ENCODE measurements around the gene CASZ1. TPM values are rescaled to one million over a fixed set of nuclear protein-coding genes. Genes with fewer than 3 reads are reported as not detected.

CASZ1 gene
- total and polyA plus RNA-seq, 2 experiments from 2014 or later, result 3.6 to 6.9 TPM

- Histone ChIP-seq H3K27ac (no peak overlapping the region), H3K9me3 (ENCODE audit: low read depth) (no peaks in the 10 kb centered on the region), H3K27me3 (peaks cover 1% of the 10 kb centered on the region), H2AFZ (no peak overlapping the region), H3K36me3 (replicated peaks; ENCODE audit: insufficient read depth, low read depth) (no peaks in the 10 kb centered on the region), H3K79me2 (no peaks in the 10 kb centered on the region), H3K4me2 (no peak overlapping the region), H3K9me2 (replicated peaks; ENCODE audit: insufficient read depth) (no peaks in the 10 kb centered on the region), H3K4me3 (no peak overlapping the region), H4K20me1 (ENCODE audit: insufficient read depth, poor library complexity, severe bottlenecking) (no peaks in the 10 kb centered on the region), H3K4me1 (ENCODE audit: insufficient read depth) (no peaks in the 10 kb centered on the region)
- 72% methylated on average over 19 of the region's 24 CpGs for WGBS (ENCODE audit: low lambda C conversion rate, missing lambda C conversion rate)
- DNase-seq (ENCODE audit: low spot score), result no peak
- TF ChIP-seq CTCF (IDR thresholded peaks at IDR 0.05; ENCODE audit: poor library complexity) (no peak), EZH2 (IDR thresholded peaks at IDR 0.05; ENCODE audit: borderline replicate concordance) (no peak), EZH2phosphoT487 (IDR thresholded peaks at IDR 0.05; ENCODE audit: low read depth, severe bottlenecking, unreplicated experiment) (no peak)
These were observed 13.8 kb downstream of the CASZ1 start for GRCh38 chr1:10782491-10783244.

DNA sequence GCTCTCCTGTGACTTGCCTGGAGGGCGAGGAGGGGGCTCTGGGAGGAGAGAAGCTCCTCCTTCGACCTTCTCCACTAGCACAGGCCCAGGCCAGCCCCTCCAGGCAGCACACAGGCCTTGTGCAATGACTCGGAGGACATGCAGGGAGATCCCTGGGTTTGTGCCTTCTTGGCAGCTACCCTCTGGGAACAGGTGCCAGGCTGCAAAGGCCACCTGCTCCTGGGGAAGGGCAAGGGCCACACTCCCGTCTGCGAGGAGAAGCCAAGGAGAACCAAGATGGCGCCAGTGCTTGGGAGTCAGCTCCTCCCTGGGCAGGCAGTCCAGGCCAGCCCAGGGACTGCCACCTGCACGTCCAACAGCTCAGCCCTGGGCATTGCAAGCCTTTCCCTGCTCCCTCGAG, 15.3 kb downstream of the CASZ1 start:
- no peak for DNase-seq (ENCODE audit: low spot score)
- 90% methylated on average over 8 of the region's 8 CpGs for WGBS (ENCODE audit: low lambda C conversion rate, missing lambda C conversion rate)
- no peaks in the 10 kb centered on the region for H3K4me1 ChIP-seq (ENCODE audit: insufficient read depth)

DNA sequence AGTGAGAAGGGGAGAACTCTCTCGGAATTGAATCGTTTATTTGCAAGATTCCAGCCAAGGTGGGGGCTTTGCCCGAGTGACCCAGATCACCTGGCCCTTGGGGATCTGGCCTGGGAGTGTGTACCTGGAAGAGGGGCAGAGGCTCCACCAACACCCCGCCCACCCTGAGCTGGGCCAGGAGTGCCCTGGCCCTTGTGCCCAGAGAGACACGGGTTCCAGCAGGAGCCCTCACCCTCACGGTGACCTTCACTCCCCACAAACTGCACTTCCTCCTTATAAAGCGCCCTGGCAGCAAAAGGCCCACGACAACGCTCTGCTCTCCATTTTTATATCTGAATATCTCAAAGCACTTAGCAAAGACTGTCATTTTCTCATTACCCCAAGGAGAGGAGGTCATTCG, 16.6 kb downstream of the CASZ1 start:
- Histone ChIP-seq H3K36me3 (replicated peaks; ENCODE audit: insufficient read depth, low read depth) (no peaks in the 10 kb centered on the region), H3K9me3 (ENCODE audit: low read depth) (no peaks in the 10 kb centered on the region), H3K79me2 (no peaks in the 10 kb centered on the region), H3K9me2 (replicated peaks; ENCODE audit: insufficient read depth) (no peaks in the 10 kb centered on the region), H3K27ac (no peak overlapping the region), H4K20me1 (ENCODE audit: insufficient read depth, poor library complexity, severe bottlenecking) (no peaks in the 10 kb centered on the region), H3K4me1 (ENCODE audit: insufficient read depth) (no peaks in the 10 kb centered on the region), H3K27me3 (no peaks in the 10 kb centered on the region), H2AFZ (no peak overlapping the region), H3K4me2 (no peak overlapping the region), H3K4me3 (no peak overlapping the region)
- TF ChIP-seq EZH2 (IDR thresholded peaks at IDR 0.05; ENCODE audit: borderline replicate concordance) (no peak), EZH2phosphoT487 (IDR thresholded peaks at IDR 0.05; ENCODE audit: low read depth, severe bottlenecking, unreplicated experiment) (no peak), CTCF (IDR thresholded peaks at IDR 0.05; ENCODE audit: poor library complexity) (no peak)
- WGBS (ENCODE audit: low lambda C conversion rate, missing lambda C conversion rate), result 80% methylated on average over 10 of the region's 10 CpGs
- no peak for DNase-seq (ENCODE audit: low spot score)

More for the DNA sequence above, 15.3 kb downstream of the CASZ1 start:
- H4K20me1 ChIP-seq (ENCODE audit: insufficient read depth, poor library complexity, severe bottlenecking), result no peaks in the 10 kb centered on the region
- TF ChIP-seq CTCF (IDR thresholded peaks at IDR 0.05; ENCODE audit: poor library complexity) (no peak), EZH2phosphoT487 (IDR thresholded peaks at IDR 0.05; ENCODE audit: low read depth, severe bottlenecking, unreplicated experiment) (no peak), EZH2 (IDR thresholded peaks at IDR 0.05; ENCODE audit: borderline replicate concordance) (no peak)
- H3K79me2 ChIP-seq, result no peaks in the 10 kb centered on the region
- H3K27ac ChIP-seq, result no peak overlapping the region
- H2AFZ ChIP-seq, result no peak overlapping the region
- no peaks in the 10 kb centered on the region for H3K36me3 ChIP-seq (replicated peaks; ENCODE audit: insufficient read depth, low read depth)
- H3K4me3 ChIP-seq, result no peak overlapping the region
- no peaks in the 10 kb centered on the region for H3K9me3 ChIP-seq (ENCODE audit: low read depth)
- H3K27me3 ChIP-seq, result no peaks in the 10 kb centered on the region
- H3K4me2 ChIP-seq, result no peak overlapping the region
- H3K9me2 ChIP-seq (replicated peaks; ENCODE audit: insufficient read depth), result no peaks in the 10 kb centered on the region

Measured in hepatocyte (in vitro differentiated cells).